ENCODE results near the gene UGT1A5. TPM values are rescaled to one million over a fixed set of nuclear protein-coding genes. Genes with fewer than 3 reads are reported as not detected.

Gene UGT1A5
- total RNA-seq, 1 donor from 2014 or later = 3.8 TPM

DNA sequence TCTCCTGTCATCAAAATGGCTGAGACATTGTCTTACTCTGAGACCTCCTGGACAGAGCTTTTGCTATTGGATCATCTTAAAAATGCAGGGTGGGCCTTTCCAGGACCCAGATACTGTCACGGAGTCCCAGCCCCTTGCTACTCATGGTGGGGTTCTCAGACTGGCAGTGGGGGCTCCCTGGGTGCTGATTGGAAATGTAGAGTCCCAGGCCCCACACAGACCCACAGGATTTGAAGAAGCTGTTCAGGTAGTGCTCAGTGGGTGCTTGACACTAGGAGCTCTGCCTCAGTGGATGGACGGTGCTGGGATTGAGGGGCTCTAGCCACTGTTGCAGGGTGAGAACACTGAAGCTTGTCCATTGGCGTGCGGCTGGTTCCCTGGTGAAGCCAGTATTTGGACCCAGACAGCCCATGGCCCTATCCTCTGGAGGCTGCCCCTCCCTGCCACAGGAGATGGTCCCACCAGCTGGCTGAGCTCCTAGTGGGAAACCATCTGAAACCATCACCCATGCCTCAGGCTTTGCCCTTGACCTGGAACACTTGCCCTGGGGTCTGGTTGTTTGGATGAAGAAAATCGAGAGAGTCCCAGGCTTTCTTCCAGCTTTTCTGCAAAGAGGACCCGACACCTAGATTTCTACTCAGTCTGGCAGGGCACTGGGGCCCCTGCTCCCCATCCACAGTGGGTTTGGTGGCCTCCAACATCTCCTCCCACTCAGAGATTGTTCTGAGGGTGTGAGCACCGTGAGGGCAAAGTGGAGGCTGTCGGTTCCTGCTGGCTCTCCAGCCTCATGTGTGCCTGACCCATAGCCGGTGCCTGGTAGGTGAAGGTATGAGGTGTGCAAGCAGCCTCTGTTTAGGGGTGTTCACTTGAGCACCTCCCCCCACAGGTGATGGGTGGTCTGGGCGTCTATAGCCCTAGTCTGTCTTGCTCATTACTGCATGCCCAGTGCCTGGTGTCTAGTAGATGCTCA is 95.5 kb downstream of the UGT1A5 start:
- DNase-seq (ENCODE audit: low read depth) = no peak

- no peak for DNase-seq (ENCODE audit: low read depth)
Observed at GRCh38 chr2:233810385-233810784, 97.7 kb downstream of the UGT1A5 start.

- no peak for DNase-seq (ENCODE audit: low read depth)
Observed at GRCh38 chr2:233811087-233811486, 98.4 kb downstream of the UGT1A5 start.

DNA sequence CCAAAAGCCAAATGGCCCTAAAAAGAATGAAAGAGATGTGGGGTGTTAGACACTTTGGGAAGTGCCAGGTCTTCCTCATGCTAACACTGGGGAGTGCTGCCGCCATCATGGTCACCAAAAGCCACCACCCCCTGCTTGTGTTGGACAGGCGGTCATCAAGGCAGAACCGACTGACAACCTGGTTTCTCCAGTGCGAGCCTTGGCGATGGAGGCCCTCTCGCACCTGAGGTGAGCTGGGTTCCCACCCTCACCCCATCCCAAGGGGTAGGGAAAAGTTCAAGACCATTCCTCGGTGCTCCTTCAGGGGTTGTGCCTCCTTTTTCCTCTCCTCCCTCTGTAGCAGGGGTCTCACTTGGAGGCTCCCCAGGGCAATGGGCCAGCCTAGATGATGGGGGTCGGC is 99.0 kb downstream of the UGT1A5 start:
- DNase-seq (ENCODE audit: low read depth) = no peak

GRCh38 chr2:233813236-233814055 is 100.7 kb downstream of the UGT1A5 start:
- DNase-seq (ENCODE audit: low read depth) = peak; percentile 12

- peak; percentile 6 for DNase-seq (ENCODE audit: low read depth)
Observed at GRCh38 chr2:233814056-233814835, 101.5 kb downstream of the UGT1A5 start.

DNA sequence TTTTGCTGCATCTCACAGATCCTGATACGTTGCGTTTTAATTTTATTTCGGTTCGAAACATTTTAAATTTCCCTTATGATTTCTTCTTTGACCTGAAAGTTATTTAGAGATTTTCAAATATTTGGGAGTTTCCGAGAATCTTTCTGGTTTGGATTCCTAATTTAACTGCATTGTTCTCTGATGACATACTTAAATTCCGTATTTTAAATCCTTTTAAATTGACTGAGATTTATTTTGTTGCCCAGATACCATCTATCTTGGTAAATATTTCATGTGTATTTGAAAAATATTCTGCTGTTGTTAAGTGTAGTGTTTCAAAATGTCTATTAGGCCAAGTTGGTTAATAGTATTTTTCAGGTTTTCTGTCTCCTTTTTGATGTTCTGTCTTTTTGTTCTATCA is 103.2 kb downstream of the UGT1A5 start:
- no peak for DNase-seq (ENCODE audit: low read depth)

DNA sequence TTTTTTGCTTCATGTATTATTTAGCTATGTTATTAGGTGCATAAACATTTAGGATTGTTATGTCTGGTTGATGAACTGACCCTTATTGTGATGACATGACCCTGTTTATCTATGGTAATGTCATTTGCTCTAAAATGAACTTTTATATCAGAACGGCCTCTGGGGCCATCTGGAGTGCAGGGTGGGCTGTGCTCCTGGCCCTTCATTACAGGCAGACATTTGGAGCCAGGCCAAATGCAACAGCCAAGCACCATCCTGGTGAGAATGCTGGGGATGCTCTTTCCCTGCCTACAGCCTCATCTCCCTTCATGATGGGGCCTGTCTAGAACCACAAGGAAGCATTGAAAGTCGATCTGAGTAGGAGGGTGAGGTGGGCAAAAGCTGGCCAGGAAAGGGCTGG is 103.6 kb downstream of the UGT1A5 start:
- DNase-seq (ENCODE audit: low read depth) = no peak

- no peak for DNase-seq (ENCODE audit: low read depth)
Observed at GRCh38 chr2:233816771-233817170, 104.1 kb downstream of the UGT1A5 start.

GRCh38 chr2:233817361-233817911 is 104.7 kb downstream of the UGT1A5 start:
- DNase-seq (ENCODE audit: low read depth) = no peak

GRCh38 chr2:233817995-233818638 is 105.4 kb downstream of the UGT1A5 start:
- no peak for DNase-seq (ENCODE audit: low read depth)

DNA sequence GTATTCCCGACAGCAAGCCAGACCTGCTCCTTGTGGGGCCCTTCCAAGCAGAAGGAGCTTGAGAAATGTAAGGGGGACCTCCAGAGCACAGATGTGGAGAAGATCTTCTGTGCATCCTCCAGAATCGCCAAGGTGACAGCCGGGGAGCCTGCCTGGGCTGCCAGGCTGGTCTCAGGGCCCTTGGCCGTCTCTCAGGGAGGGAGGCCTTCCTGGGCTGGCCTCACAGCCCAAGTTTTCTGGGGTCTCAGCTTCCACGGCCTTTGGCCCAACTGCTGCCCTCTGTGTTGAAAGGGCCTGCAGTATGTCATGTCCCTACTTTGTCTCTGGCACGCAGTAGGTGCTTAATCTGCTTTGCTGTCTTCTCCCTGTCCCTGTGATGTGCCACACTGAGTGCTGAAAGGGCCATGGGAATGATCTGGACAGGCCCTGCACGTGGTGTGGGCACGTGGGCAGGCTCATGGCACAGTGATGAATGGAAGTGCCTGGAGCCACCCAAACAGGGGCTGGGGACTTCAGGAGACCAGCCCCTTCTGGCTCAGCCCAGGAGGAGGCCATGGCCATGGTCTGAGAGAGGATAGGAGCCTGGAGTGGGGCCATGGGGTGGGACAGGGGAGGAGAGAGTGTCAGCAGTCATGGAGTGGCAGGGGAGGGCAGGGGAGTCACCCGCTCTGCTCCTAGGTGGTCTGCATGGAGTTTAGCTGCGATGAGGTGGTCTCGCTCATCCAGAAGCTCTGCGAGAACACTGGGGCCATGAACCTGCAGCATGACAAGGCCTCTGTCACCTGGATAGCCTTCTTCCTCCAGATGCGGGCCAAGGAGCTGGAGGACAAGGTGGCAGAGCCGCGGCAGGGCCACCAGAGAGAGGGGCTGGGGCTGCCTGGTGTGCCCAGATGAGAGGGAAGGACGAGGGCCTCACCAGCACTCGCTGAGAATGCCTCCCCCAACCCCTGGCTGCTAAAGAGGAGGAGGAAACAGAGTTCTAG is 106.2 kb downstream of the UGT1A5 start:
- DNase-seq (ENCODE audit: low read depth) = no peak

DNA sequence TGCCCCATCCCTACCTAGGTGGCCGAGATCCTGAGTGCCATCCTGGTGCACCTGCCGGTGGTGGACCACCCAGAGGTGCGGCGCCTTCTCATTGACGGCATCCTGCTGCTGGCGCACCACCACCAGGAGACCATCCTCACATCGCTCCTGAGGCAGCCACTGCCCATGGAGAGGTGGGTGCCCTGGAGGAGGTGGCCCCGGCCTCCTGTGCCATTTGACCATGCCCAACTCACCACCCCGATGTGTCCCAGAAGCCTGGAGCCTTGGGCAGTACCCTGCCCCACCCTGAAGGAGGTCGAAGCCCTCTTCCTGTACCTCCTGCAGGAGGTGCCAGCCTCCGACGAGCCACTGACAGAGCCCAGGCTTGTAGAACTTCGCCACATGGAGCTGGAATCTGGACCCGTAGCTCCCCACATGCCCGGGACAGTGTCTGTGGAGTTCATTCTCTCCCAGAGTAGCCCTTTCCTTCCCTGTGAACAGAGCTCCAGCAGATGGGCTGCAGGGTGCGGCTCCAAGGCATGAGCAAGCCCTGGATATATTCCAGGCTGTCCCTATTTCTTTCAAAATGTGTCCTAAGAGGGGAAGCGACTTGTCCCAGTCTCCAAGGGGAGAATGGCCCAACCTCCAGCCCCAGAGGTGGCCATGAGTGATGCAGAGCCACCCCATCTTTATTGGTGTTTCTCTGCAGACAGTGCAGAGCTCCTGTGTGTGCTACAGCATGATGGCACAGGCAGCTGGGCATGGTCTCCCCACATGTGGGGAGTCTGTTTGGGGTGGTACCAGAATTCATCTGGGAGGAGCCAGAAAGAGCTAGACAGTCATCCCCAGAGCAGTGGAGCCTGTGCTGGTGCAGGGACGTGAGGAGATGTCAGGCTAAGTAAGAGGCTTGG is 107.4 kb downstream of the UGT1A5 start:
- no peak for DNase-seq (ENCODE audit: low read depth)

GRCh38 chr2:233820774-233821105 is 108.0 kb downstream of the UGT1A5 start:
- DNase-seq (ENCODE audit: low read depth) = no peak

GRCh38 chr2:233821196-233821595 is 108.5 kb downstream of the UGT1A5 start:
- DNase-seq (ENCODE audit: low read depth) = no peak

DNA sequence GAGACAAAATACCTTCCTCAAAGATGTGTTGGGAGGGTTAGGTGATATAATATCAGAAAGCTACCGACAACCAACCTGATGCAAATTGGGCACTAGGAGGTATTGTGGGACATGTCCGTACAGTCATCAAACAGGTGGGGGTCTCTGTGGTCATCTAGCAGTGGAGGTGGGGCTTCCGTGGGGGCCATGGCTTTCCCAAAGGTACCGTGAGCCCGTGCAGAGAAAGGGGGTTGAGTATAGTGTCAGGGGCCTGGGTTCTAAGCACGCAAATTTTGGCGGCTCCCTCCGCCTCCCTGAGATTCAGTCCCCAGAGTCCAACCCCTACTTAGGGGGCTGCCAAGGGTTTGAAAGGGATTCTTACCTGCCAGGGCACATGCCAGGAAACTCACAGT is 109.0 kb downstream of the UGT1A5 start:
- DNase-seq (ENCODE audit: low read depth) = no peak

DNA sequence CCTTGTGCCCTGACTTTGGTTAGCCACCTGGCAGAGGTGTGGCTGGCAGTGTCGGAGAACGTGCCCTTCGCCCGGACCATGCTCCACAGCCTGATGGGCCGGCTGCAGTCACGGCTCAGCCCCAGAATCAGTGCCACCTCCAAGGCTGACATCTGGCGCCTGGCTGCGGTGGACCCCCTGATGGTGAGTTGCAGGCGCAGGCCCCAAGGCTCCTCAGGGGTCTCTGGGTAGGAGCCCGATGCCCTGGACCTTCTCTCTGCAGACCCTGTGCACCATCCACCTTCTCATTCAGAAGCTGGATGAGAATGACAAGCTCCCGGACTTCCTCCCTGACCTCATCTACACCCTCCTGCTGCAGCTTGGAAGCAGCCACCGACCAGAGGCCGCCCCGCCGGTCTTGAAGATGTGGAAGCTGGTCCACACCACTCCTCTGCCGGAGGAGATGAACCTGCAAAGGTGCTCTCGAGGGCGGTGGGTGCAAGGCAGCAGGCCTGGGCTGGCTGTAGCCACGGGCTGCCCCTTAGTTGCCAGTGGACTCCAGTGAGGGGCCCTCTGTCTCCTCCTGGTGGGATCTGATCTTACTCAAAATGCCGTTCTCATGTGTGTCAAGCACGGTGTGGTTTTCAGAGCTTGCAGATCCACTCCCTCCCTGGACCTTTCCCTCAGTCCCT is 109.5 kb downstream of the UGT1A5 start:
- no peak for DNase-seq (ENCODE audit: low read depth)

Data from renal cortical epithelial cell (primary cell).